Mesendoderm (in vitro differentiated cells): Measurements from ENCODE around the gene DEAF1.
"Not testable (repeated sequence)": the region's sequence is repeated elsewhere in the genome, so short reads cannot be mapped to it uniquely, and the experiment has no call there.

Experiments
- DNase-seq: peaks from one replicate; pipeline ENCODE4 v3.0.0; 2013
- H2AK5ac ChIP-seq: 2 replicates; pipeline ENCODE4 v1.6.1; 2013; ENCODE audit warnings: low read length, inconsistent platforms
- H2BK120ac ChIP-seq: 2 replicates; pipeline ENCODE4 v1.6.1; 2013; ENCODE audit warnings: low read depth, mild to moderate bottlenecking, low read length, moderate library complexity, mixed read lengths
- H2BK15ac ChIP-seq: replicated peaks from 2 replicates; pipeline ENCODE4 v1.6.1; 2013; ENCODE audit warnings: low read depth, mild to moderate bottlenecking, moderate library complexity
- H2BK5ac ChIP-seq: 2 replicates; pipeline ENCODE4 v1.6.1; 2013; ENCODE audit warnings: low read length, inconsistent platforms
- H3K18ac ChIP-seq: 2 replicates; pipeline ENCODE4 v1.6.1; 2013; ENCODE audit warnings: mild to moderate bottlenecking, low read length, mixed read lengths
- H3K23ac ChIP-seq: one replicate; pipeline ENCODE4 v1.6.1; 2013; ENCODE audit warnings: low read length
- H3K27ac ChIP-seq: 2 replicates; pipeline ENCODE4 v1.5.1; 2013; ENCODE audit warnings: low read depth, mild to moderate bottlenecking, inconsistent platforms, low read length, moderate library complexity
- H3K27me3 ChIP-seq: 2 replicates; pipeline ENCODE4 v1.6.1; 2013; ENCODE audit warnings: low read length, control low read depth, mild to moderate bottlenecking, inconsistent platforms; ENCODE audit not compliant: insufficient read depth, poor library complexity
- H3K36me3 ChIP-seq: 2 replicates; pipeline ENCODE4 v1.6.1; 2013; ENCODE audit warnings: low read length, inconsistent platforms; ENCODE audit not compliant: control insufficient read depth, insufficient read depth
- H3K4ac ChIP-seq: one replicate; pipeline ENCODE4 v1.6.1; 2013; ENCODE audit warnings: low read depth, mild to moderate bottlenecking, low read length, moderate library complexity
- H3K4me1 ChIP-seq: 2 replicates; pipeline ENCODE4 v1.6.1; 2013; ENCODE audit warnings: low read depth, low read length, inconsistent platforms; ENCODE audit not compliant: control insufficient read depth
- H3K4me2 ChIP-seq: 2 replicates; pipeline ENCODE4 v1.6.1; 2013; ENCODE audit warnings: low read length
- H3K4me3 ChIP-seq: 2 replicates; pipeline ENCODE4 v1.5.1; 2013; ENCODE audit warnings: mild to moderate bottlenecking, low read length
- H3K56ac ChIP-seq: one replicate; pipeline ENCODE4 v1.6.1; 2013; ENCODE audit warnings: low read length
- H3K79me1 ChIP-seq: 2 replicates; pipeline ENCODE4 v1.6.1; 2013; ENCODE audit warnings: low read length, inconsistent platforms
- H3K79me2 ChIP-seq: 2 replicates; pipeline ENCODE4 v1.6.1; 2013; ENCODE audit warnings: mild to moderate bottlenecking, low read length; ENCODE audit not compliant: control insufficient read depth, insufficient read depth
- H3K9ac ChIP-seq: 2 replicates; pipeline ENCODE4 v1.6.1; 2013; ENCODE audit warnings: low read length, inconsistent platforms
- H4K5ac ChIP-seq: one replicate; pipeline ENCODE4 v1.6.1; 2013; ENCODE audit warnings: low read length
- H4K8ac ChIP-seq: one replicate; pipeline ENCODE4 v1.6.1; 2013; ENCODE audit warnings: low read depth, mild to moderate bottlenecking, control low read depth, low read length, moderate library complexity
- WGBS: extraction: QIAGEN DNeasy Blood & Tissue Kit; methylation state at CpG from one replicate; pipeline ENCODE4 v1.1.7; 2013; ENCODE audit warnings: low lambda C conversion rate, missing lambda C conversion rate; ENCODE audit not compliant: insufficient coverage; ENCODE audit errors: extremely low coverage; 5-methylcytosine and 5-hydroxymethylcytosine counted together

The DEAF1 gene

GRCh38 chr11:647672-648158 lies 47.3 kb downstream of the DEAF1 start:
- no CpG with 5 or more reads among the region's 14 CpGs for WGBS
- not testable (repeated sequence) for H3K56ac ChIP-seq

GRCh38 chr11:646214-646613 lies 48.8 kb downstream of the DEAF1 start:
- H3K27me3 ChIP-seq: no peaks in the 10 kb centered on the region
- no peak overlapping the region for H2BK15ac ChIP-seq
- H2BK5ac ChIP-seq: no peak overlapping the region
- no peak overlapping the region for H3K4me3 ChIP-seq
- DNase-seq: no peak
- H2AK5ac ChIP-seq: no peak overlapping the region
- WGBS: no CpG with 5 or more reads among the region's 14 CpGs
- no peak overlapping the region for H3K9ac ChIP-seq
- no peak overlapping the region for H3K23ac ChIP-seq
- no peak overlapping the region for H3K56ac ChIP-seq
- no peak overlapping the region for H3K18ac ChIP-seq
- H3K36me3 ChIP-seq: no peaks in the 10 kb centered on the region
- no peak overlapping the region for H4K8ac ChIP-seq
- no peak overlapping the region for H2BK120ac ChIP-seq
- H3K27ac ChIP-seq: no peak overlapping the region
- no peaks in the 10 kb centered on the region for H3K79me1 ChIP-seq
- H3K4ac ChIP-seq: no peak overlapping the region
- H3K4me2 ChIP-seq: no peak overlapping the region
- H3K4me1 ChIP-seq: no peaks in the 10 kb centered on the region
- H4K5ac ChIP-seq: no peak overlapping the region
- no peaks in the 10 kb centered on the region for H3K79me2 ChIP-seq

More at GRCh38 chr11:647672-648158, 47.3 kb downstream of the DEAF1 start:
- H2BK5ac ChIP-seq, H3K4me2 ChIP-seq, H3K36me3 ChIP-seq, H3K27ac ChIP-seq, H3K4ac ChIP-seq, H2BK120ac ChIP-seq, H3K23ac ChIP-seq, H2BK15ac ChIP-seq, H3K9ac ChIP-seq, H4K8ac ChIP-seq, H4K5ac ChIP-seq, H3K79me2 ChIP-seq, H3K4me1 ChIP-seq, H3K27me3 ChIP-seq, H2AK5ac ChIP-seq, H3K79me1 ChIP-seq, DNase-seq, H3K18ac ChIP-seq, H3K4me3 ChIP-seq: not testable (repeated sequence)

GRCh38 chr11:645536-645935 lies 49.5 kb downstream of the DEAF1 start:
- Histone ChIP-seq H3K23ac (no peak overlapping the region), H3K27ac (no peak overlapping the region), H3K79me2 (no peaks in the 10 kb centered on the region), H3K27me3 (no peaks in the 10 kb centered on the region), H3K4me1 (no peaks in the 10 kb centered on the region), H3K56ac (no peak overlapping the region), H3K18ac (no peak overlapping the region), H3K9ac (no peak overlapping the region), H3K79me1 (no peaks in the 10 kb centered on the region), H2BK15ac (no peak overlapping the region), H2AK5ac (no peak overlapping the region), H3K36me3 (no peaks in the 10 kb centered on the region), H3K4me2 (no peak overlapping the region), H3K4ac (no peak overlapping the region), H4K8ac (no peak overlapping the region), H2BK5ac (no peak overlapping the region), H2BK120ac (no peak overlapping the region), H4K5ac (no peak overlapping the region), H3K4me3 (no peak overlapping the region)
- DNase-seq: no peak
- no CpG with 5 or more reads among the region's 16 CpGs for WGBS

- no peaks in the 10 kb centered on the region for H3K79me1 ChIP-seq
These were observed 50.9 kb downstream of the DEAF1 start for GRCh38 chr11:643849-644738.

GRCh38 chr11:643366-643765 lies 51.7 kb downstream of the DEAF1 start:
- H3K9ac ChIP-seq: no peak overlapping the region
- no peaks in the 10 kb centered on the region for H3K27me3 ChIP-seq
- H3K36me3 ChIP-seq: no peaks in the 10 kb centered on the region
- H3K4me2 ChIP-seq: no peak overlapping the region
- no peak overlapping the region for H2BK15ac ChIP-seq
- no peak overlapping the region for H3K27ac ChIP-seq
- H3K79me1 ChIP-seq: no peaks in the 10 kb centered on the region
- no peak overlapping the region for H4K8ac ChIP-seq
- no peak overlapping the region for H3K23ac ChIP-seq
- H2BK120ac ChIP-seq: no peak overlapping the region
- H4K5ac ChIP-seq: no peak overlapping the region
- H2AK5ac ChIP-seq: no peak overlapping the region
- no peak overlapping the region for H3K4ac ChIP-seq
- no peak for DNase-seq
- no peak overlapping the region for H3K56ac ChIP-seq
- no peaks in the 10 kb centered on the region for H3K4me1 ChIP-seq
- WGBS: no CpG with 5 or more reads among the region's 9 CpGs
- no peak overlapping the region for H3K18ac ChIP-seq
- H3K4me3 ChIP-seq: no peak overlapping the region
- no peaks in the 10 kb centered on the region for H3K79me2 ChIP-seq
- H2BK5ac ChIP-seq: no peak overlapping the region

More at GRCh38 chr11:643849-644738, 50.9 kb downstream of the DEAF1 start:
- Histone ChIP-seq H3K27me3 (no peaks in the 10 kb centered on the region), H4K8ac (no peak overlapping the region), H3K4me2 (no peak overlapping the region), H3K4ac (no peak overlapping the region), H3K56ac (no peak overlapping the region), H3K79me2 (no peaks in the 10 kb centered on the region), H3K18ac (no peak overlapping the region), H2BK120ac (no peak overlapping the region), H3K4me3 (no peak overlapping the region), H3K23ac (no peak overlapping the region), H3K36me3 (no peaks in the 10 kb centered on the region), H3K4me1 (no peaks in the 10 kb centered on the region), H2BK15ac (no peak overlapping the region), H3K9ac (no peak overlapping the region), H4K5ac (no peak overlapping the region), H3K27ac (no peak overlapping the region), H2BK5ac (no peak overlapping the region), H2AK5ac (no peak overlapping the region)
- WGBS: no CpG with 5 or more reads among the region's 50 CpGs
- DNase-seq: no peak
